ENCODE data around the gene BAG3. TPM values are rescaled to one million over a fixed set of nuclear protein-coding genes. Genes with fewer than 3 reads are reported as not detected.
"Not testable (repeated sequence)": the region's sequence is repeated elsewhere in the genome, so short reads cannot be mapped to it uniquely, and the experiment has no call there.

BAG3 gene
- total RNA-seq, 4 donors from 2014 or later, result 22.5 to 85.7 (median 32.4) TPM

- Histone ChIP-seq H3K4me1 (peaks cover 0 to 4% (median 0%) of the 10 kb centered on the region in 4 donors), H3K27ac (no peak overlapping the region), H3K9me3 (no peaks in the 10 kb centered on the region), H3K36me3 (no peaks in the 10 kb centered on the region), H3K4me3 (no peak overlapping the region), H3K27me3 (no peaks in the 10 kb centered on the region)
- 74 to 79% methylated on average over 3 of the region's 3 CpGs for WGBS, 2 donors (ENCODE audit: low coverage in 1 of 2)
- in situ Hi-C loops (cut with MboI; ENCODE audit: low pct_ligation_motif_present in 1 of 4, low pct_unique_long_range_greater_than_20kb in 1 of 4, low sequenced_read_pairs in 3 of 4), result no loop called here
- no peak for DNase-seq
- intact Hi-C loops (cut with DNase I; ENCODE audit: low total_unique reads), result no loop called here
- TF ChIP-seq CTCF (IDR thresholded peaks at IDR 0.05) (no peak), EP300 (IDR thresholded peaks at IDR 0.05; ENCODE audit: low read depth) (no peak), POLR2AphosphoS5 (IDR thresholded peaks at IDR 0.05) (no peak), POLR2A (IDR thresholded peaks at IDR 0.05) (no peak)
Measured at GRCh38 chr10:119705434-119705831, 54.3 kb downstream of the BAG3 start.

- in situ Hi-C loops (cut with MboI; ENCODE audit: low pct_ligation_motif_present in 1 of 4, low pct_unique_long_range_greater_than_20kb in 1 of 4, low sequenced_read_pairs in 3 of 4) (no loop called here), intact Hi-C loops (cut with DNase I; ENCODE audit: low total_unique reads) (no loop called here)
- Histone ChIP-seq H3K4me1 (no peaks in the 10 kb centered on the region), H3K36me3 (no peaks in the 10 kb centered on the region), H3K27ac (no peak overlapping the region), H3K27me3 (no peaks in the 10 kb centered on the region), H3K4me3 (no peak overlapping the region), H3K9me3 (no peaks in the 10 kb centered on the region)
- no peak for DNase-seq
- 67 to 80% methylated on average over 3 to 7 of the region's 7 CpGs for WGBS, 2 donors (ENCODE audit: low coverage in 1 of 2)
- no peak for TF ChIP-seq EP300 (IDR thresholded peaks at IDR 0.05; ENCODE audit: low read depth)
- TF ChIP-seq POLR2A (IDR thresholded peaks at IDR 0.05), result no peak
- TF ChIP-seq POLR2AphosphoS5 (IDR thresholded peaks at IDR 0.05), result no peak
- no peak for TF ChIP-seq CTCF (IDR thresholded peaks at IDR 0.05)
Measured at GRCh38 chr10:119706521-119707278, 55.5 kb downstream of the BAG3 start.

- H3K9me3 ChIP-seq; H3K27me3 ChIP-seq; DNase-seq; H3K4me1 ChIP-seq; intact Hi-C loops (cut with DNase I; ENCODE audit: low total_unique reads); H3K36me3 ChIP-seq; in situ Hi-C loops (cut with MboI; ENCODE audit: low pct_ligation_motif_present in 1 of 4, low pct_unique_long_range_greater_than_20kb in 1 of 4, low sequenced_read_pairs in 3 of 4); H3K27ac ChIP-seq; H3K4me3 ChIP-seq: not testable (repeated sequence)
- 77 to 82% methylated on average over 4 to 5 of the region's 5 CpGs for WGBS, 2 donors (ENCODE audit: low coverage in 1 of 2)
Measured at GRCh38 chr10:119707331-119707730, 56.2 kb downstream of the BAG3 start.

- intact Hi-C loops (cut with DNase I; ENCODE audit: low total_unique reads); H3K4me1 ChIP-seq; H3K27ac ChIP-seq; DNase-seq; H3K4me3 ChIP-seq; in situ Hi-C loops (cut with MboI; ENCODE audit: low pct_ligation_motif_present in 1 of 4, low pct_unique_long_range_greater_than_20kb in 1 of 4, low sequenced_read_pairs in 3 of 4); H3K27me3 ChIP-seq; H3K9me3 ChIP-seq; H3K36me3 ChIP-seq: not testable (repeated sequence)
- 46% methylated on average over 1 of the region's 1 CpG; no CpG with 5 or more reads in 1 of the 2 donors for WGBS, 2 donors (ENCODE audit: low coverage in 1 of 2)
Measured at GRCh38 chr10:119710935-119711334, 59.8 kb downstream of the BAG3 start.

- 78 to 84% methylated on average over 6 to 7 of the region's 7 CpGs for WGBS, 2 donors (ENCODE audit: low coverage in 1 of 2)
- peaks cover 0 to 2% (median 0%) of the 10 kb centered on the region in 4 donors for H3K4me1 ChIP-seq
- DNase-seq, result no peak
- H3K36me3 ChIP-seq, result no peaks in the 10 kb centered on the region
- H3K27ac ChIP-seq, result no peak overlapping the region
- no peaks in the 10 kb centered on the region for H3K27me3 ChIP-seq
- H3K4me3 ChIP-seq, result no peak overlapping the region
- in situ Hi-C loops (cut with MboI; ENCODE audit: low pct_ligation_motif_present in 1 of 4, low pct_unique_long_range_greater_than_20kb in 1 of 4, low sequenced_read_pairs in 3 of 4), result no loop called here
- intact Hi-C loops (cut with DNase I; ENCODE audit: low total_unique reads), result no loop called here
- no peaks in the 10 kb centered on the region for H3K9me3 ChIP-seq
- TF ChIP-seq EP300 (IDR thresholded peaks at IDR 0.05; ENCODE audit: low read depth) (no peak), CTCF (IDR thresholded peaks at IDR 0.05) (no peak), POLR2AphosphoS5 (IDR thresholded peaks at IDR 0.05) (no peak), POLR2A (IDR thresholded peaks at IDR 0.05) (no peak)
Measured at GRCh38 chr10:119713744-119714483, 62.7 kb downstream of the BAG3 start.

All from transverse colon (tissue), 4 donors.